Mesenchymal stem cell (in vitro differentiated cells and primary cell): ENCODE results near the gene RHEB.

Experiments used
- DNase-seq: peaks from one replicate; pipeline ENCODE4 v3.0.0-alpha.2; 2013
- H2AFZ ChIP-seq: one replicate; pipeline ENCODE4 v1.6.1; 2013; ENCODE audit warnings: low read depth, mild to moderate bottlenecking, control low read depth, inconsistent platforms, low read length, moderate library complexity
- H2AK5ac ChIP-seq: 2 replicates; pipeline ENCODE4 v1.6.1; 2013; ENCODE audit warnings: low read length, moderate library complexity, mild to moderate bottlenecking, inconsistent platforms; ENCODE audit not compliant: severe bottlenecking
- H2BK120ac ChIP-seq: one replicate; pipeline ENCODE4 v1.6.1; 2013; ENCODE audit warnings: low read depth, mild to moderate bottlenecking, inconsistent platforms, low read length, moderate library complexity
- H2BK12ac ChIP-seq, 2 experiments: one replicate each; pipeline ENCODE4 v1.6.1; 2013; ENCODE audit warnings: inconsistent platforms in 2 of 2, low read length in 2 of 2, mild to moderate bottlenecking in 2 of 2, moderate library complexity in 2 of 2, control low read depth in 1 of 2
- H2BK15ac ChIP-seq: one replicate; pipeline ENCODE4 v1.6.1; 2013; ENCODE audit warnings: mild to moderate bottlenecking, low read depth, inconsistent platforms; ENCODE audit not compliant: poor library complexity, severe bottlenecking
- H2BK5ac ChIP-seq: 2 replicates; pipeline ENCODE4 v1.6.1; 2013; ENCODE audit warnings: low read depth, mild to moderate bottlenecking, low read length, control low read depth, inconsistent platforms; ENCODE audit not compliant: poor library complexity, severe bottlenecking
- H3K14ac ChIP-seq, 2 experiments: one replicate each; pipeline ENCODE4 v1.6.1; 2013; ENCODE audit warnings: inconsistent platforms in 2 of 2, low read length in 2 of 2, control low read depth in 1 of 2, mild to moderate bottlenecking in 1 of 2, moderate library complexity in 1 of 2
- H3K18ac ChIP-seq, 2 experiments: one replicate each; pipeline ENCODE4 v1.6.1; 2013; ENCODE audit warnings: inconsistent platforms in 2 of 2, low read length in 2 of 2, control low read depth in 1 of 2, low read depth in 1 of 2, mild to moderate bottlenecking in 1 of 2
- H3K23ac ChIP-seq, 2 experiments: one replicate each; pipeline ENCODE4 v1.6.1; 2013; ENCODE audit warnings: inconsistent platforms in 2 of 2, low read length in 2 of 2, mild to moderate bottlenecking in 2 of 2, moderate library complexity in 2 of 2, control low read depth in 1 of 2
- H3K27ac ChIP-seq: 2 replicates; pipeline ENCODE4 v1.5.1; 2013; ENCODE audit warnings: mild to moderate bottlenecking, moderate library complexity, low read length, control low read depth, inconsistent platforms; ENCODE audit not compliant: poor library complexity, severe bottlenecking
- H3K27me3 ChIP-seq, 2 experiments: 2 replicates each; pipeline versions ENCODE4 v1.6.1 to v1.7.0; 2013; ENCODE audit warnings: low read length in 2 of 2, mild to moderate bottlenecking in 2 of 2, moderate library complexity in 2 of 2, control low read depth in 1 of 2, inconsistent platforms in 1 of 2; ENCODE audit not compliant: control insufficient read depth in 1 of 2, insufficient read depth in 1 of 2
- H3K36me3 ChIP-seq, 2 experiments: 2 replicates each; pipeline versions ENCODE4 v1.6.1 to v1.7.0; 2013; ENCODE audit warnings: low read length in 2 of 2, control low read depth in 1 of 2, inconsistent platforms in 1 of 2, low read depth in 1 of 2, mild to moderate bottlenecking in 1 of 2; ENCODE audit not compliant: insufficient read depth in 2 of 2, control insufficient read depth in 1 of 2
- H3K4ac ChIP-seq, 2 experiments: one replicate each; pipeline ENCODE4 v1.6.1; 2013; ENCODE audit warnings: inconsistent platforms in 2 of 2, low read length in 2 of 2, mild to moderate bottlenecking in 2 of 2, moderate library complexity in 2 of 2, control low read depth in 1 of 2, low read depth in 1 of 2
- H3K4me1 ChIP-seq: 2 replicates; pipeline ENCODE4 v1.6.1; 2013; ENCODE audit warnings: low read depth, low read length, control low read depth; ENCODE audit not compliant: control insufficient read depth, insufficient read depth
- H3K4me2 ChIP-seq: 2 replicates; pipeline ENCODE4 v1.6.1; 2013; ENCODE audit warnings: low read length, mild to moderate bottlenecking, inconsistent platforms; ENCODE audit not compliant: poor library complexity, severe bottlenecking
- H3K4me3 ChIP-seq, 2 experiments: 2 replicates each; pipeline versions ENCODE4 v1.5.1 to v1.7.0; 2013; ENCODE audit warnings: low read length in 2 of 2, mild to moderate bottlenecking in 2 of 2, control low read depth in 1 of 2, low read depth in 1 of 2; ENCODE audit not compliant: insufficient read depth in 1 of 2
- H3K79me1 ChIP-seq: replicated peaks from 2 replicates; pipeline ENCODE4 v1.6.1; 2013; ENCODE audit warnings: mild to moderate bottlenecking, control low read depth, low read length, inconsistent platforms; ENCODE audit not compliant: poor library complexity, severe bottlenecking
- H3K9ac ChIP-seq: 2 replicates; pipeline ENCODE4 v1.7.0; 2013; ENCODE audit warnings: mild to moderate bottlenecking, low read length, moderate library complexity
- H3K9me3 ChIP-seq: 2 replicates; pipeline ENCODE4 v1.7.0; 2013; ENCODE audit warnings: mild to moderate bottlenecking, low read length; ENCODE audit not compliant: control insufficient read depth
- H4K8ac ChIP-seq: one replicate; pipeline ENCODE4 v1.6.1; 2013; ENCODE audit warnings: inconsistent platforms, mild to moderate bottlenecking, low read length, moderate library complexity
- H4K91ac ChIP-seq: one replicate; pipeline ENCODE4 v1.6.1; 2013; ENCODE audit warnings: mild to moderate bottlenecking, low read length, inconsistent platforms
- WGBS: methylation state at CpG from one replicate; pipeline ENCODE4 v1.1.7; 2013; ENCODE audit warnings: mixed read lengths; 5-methylcytosine and 5-hydroxymethylcytosine counted together

The RHEB gene

GRCh38 chr7:151481650-151482505 is 37.8 kb downstream of the RHEB start:
- H3K4me1 ChIP-seq, result no peaks in the 10 kb centered on the region
- no peak for DNase-seq
- H3K4me2 ChIP-seq, result no peak overlapping the region
- H2BK15ac ChIP-seq, result no peak overlapping the region
- 90% methylated on average over 4 of the region's 4 CpGs for WGBS
- no peak overlapping the region for H3K27ac ChIP-seq
- no peak overlapping the region for H4K8ac ChIP-seq
- no peaks in the 10 kb centered on the region for H3K9me3 ChIP-seq
- no peaks in the 10 kb centered on the region for H3K27me3 ChIP-seq
- H4K91ac ChIP-seq, result no peak overlapping the region
- no peak overlapping the region for H3K23ac ChIP-seq
- H3K4ac ChIP-seq, result no peak overlapping the region
- H3K79me1 ChIP-seq, result peaks cover 29% of the 10 kb centered on the region
- H3K14ac ChIP-seq, result no peak overlapping the region
- no peak overlapping the region for H2BK5ac ChIP-seq
- peak overlapping the region in 1 of 2 experiments; percentile 8 for H3K18ac ChIP-seq
- H2AK5ac ChIP-seq, result no peak overlapping the region
- H2AFZ ChIP-seq, result no peak overlapping the region
- peaks cover 12 to 78% of the 10 kb centered on the region in 2 experiments for H3K36me3 ChIP-seq
- H3K4me3 ChIP-seq, result no peak overlapping the region
- H2BK120ac ChIP-seq, result no peak overlapping the region
- H2BK12ac ChIP-seq, result no peak overlapping the region
- no peak overlapping the region for H3K9ac ChIP-seq

GRCh38 chr7:151477867-151478266 is 41.8 kb downstream of the RHEB start:
- Histone ChIP-seq H3K23ac (no peak overlapping the region), H3K9ac (no peak overlapping the region), H3K4ac (no peak overlapping the region), H2BK5ac (no peak overlapping the region), H2AFZ (no peak overlapping the region), H3K14ac (no peak overlapping the region), H3K9me3 (no peaks in the 10 kb centered on the region), H3K36me3 (peaks cover 14 to 71% of the 10 kb centered on the region in 2 experiments), H3K4me3 (no peak overlapping the region), H2BK15ac (no peak overlapping the region), H2AK5ac (no peak overlapping the region), H4K91ac (no peak overlapping the region), H2BK12ac (no peak overlapping the region), H4K8ac (no peak overlapping the region), H3K4me2 (no peak overlapping the region), H3K18ac (no peak overlapping the region), H2BK120ac (no peak overlapping the region), H3K27me3 (no peaks in the 10 kb centered on the region), H3K4me1 (no peaks in the 10 kb centered on the region), H3K79me1 (peaks cover 28% of the 10 kb centered on the region), H3K27ac (no peak overlapping the region)
- no peak for DNase-seq
- 97% methylated on average over 7 of the region's 7 CpGs for WGBS

- H3K4me1 ChIP-seq, result peaks cover 5% of the 10 kb centered on the region
- no peak overlapping the region for H2BK120ac ChIP-seq
- H3K9me3 ChIP-seq, result no peaks in the 10 kb centered on the region
- no peak overlapping the region for H4K8ac ChIP-seq
- no peak overlapping the region for H4K91ac ChIP-seq
- no peak overlapping the region for H3K27ac ChIP-seq
- H3K14ac ChIP-seq, result no peak overlapping the region
- no peak overlapping the region for H3K4me2 ChIP-seq
- H3K4ac ChIP-seq, result no peak overlapping the region
- no peak for DNase-seq
- H2BK5ac ChIP-seq, result no peak overlapping the region
- peaks cover 36% of the 10 kb centered on the region for H3K79me1 ChIP-seq
- H3K9ac ChIP-seq, result no peak overlapping the region
- no peak overlapping the region for H2AFZ ChIP-seq
- no peak overlapping the region for H2BK15ac ChIP-seq
- H3K27me3 ChIP-seq, result no peaks in the 10 kb centered on the region
- no peak overlapping the region for H3K18ac ChIP-seq
- H3K23ac ChIP-seq, result no peak overlapping the region
- H3K4me3 ChIP-seq, result no peak overlapping the region
- H2AK5ac ChIP-seq, result no peak overlapping the region
- peaks cover 26 to 89% of the 10 kb centered on the region in 2 experiments for H3K36me3 ChIP-seq
- no peak overlapping the region for H2BK12ac ChIP-seq
- WGBS, result 97% methylated on average over 17 of the region's 17 CpGs
These were observed 46.9 kb downstream of the RHEB start for GRCh38 chr7:151472644-151473380.

GRCh38 chr7:151470711-151471110 is 49.0 kb downstream of the RHEB start:
- Histone ChIP-seq H2BK12ac (no peak overlapping the region), H3K18ac (no peak overlapping the region), H3K23ac (no peak overlapping the region), H2BK5ac (no peak overlapping the region), H2AK5ac (no peak overlapping the region), H2BK15ac (no peak overlapping the region), H2AFZ (no peak overlapping the region), H3K4me1 (peaks cover 5% of the 10 kb centered on the region), H3K9me3 (no peaks in the 10 kb centered on the region), H3K4me2 (no peak overlapping the region), H4K8ac (no peak overlapping the region), H3K9ac (no peak overlapping the region), H3K4ac (no peak overlapping the region), H4K91ac (no peak overlapping the region), H3K27ac (no peak overlapping the region), H3K27me3 (no peaks in the 10 kb centered on the region), H3K4me3 (no peak overlapping the region), H3K36me3 (peaks cover 39 to 91% of the 10 kb centered on the region in 2 experiments), H3K79me1 (peaks cover 36% of the 10 kb centered on the region), H2BK120ac (no peak overlapping the region), H3K14ac (no peak overlapping the region)
- DNase-seq, result no peak
- WGBS, result 95% methylated on average over 2 of the region's 2 CpGs
